ENCODE results near the gene LSP1. TPM values are rescaled to one million over a fixed set of nuclear protein-coding genes. Genes with fewer than 3 reads are reported as not detected.

The LSP1 gene
- total and polyA plus RNA-seq, 2 of the 8 experiments (the other 6 are each of a cell fraction or from before 2014, with no cell fraction given), result 0.03 TPM; not detected in 1

DNA sequence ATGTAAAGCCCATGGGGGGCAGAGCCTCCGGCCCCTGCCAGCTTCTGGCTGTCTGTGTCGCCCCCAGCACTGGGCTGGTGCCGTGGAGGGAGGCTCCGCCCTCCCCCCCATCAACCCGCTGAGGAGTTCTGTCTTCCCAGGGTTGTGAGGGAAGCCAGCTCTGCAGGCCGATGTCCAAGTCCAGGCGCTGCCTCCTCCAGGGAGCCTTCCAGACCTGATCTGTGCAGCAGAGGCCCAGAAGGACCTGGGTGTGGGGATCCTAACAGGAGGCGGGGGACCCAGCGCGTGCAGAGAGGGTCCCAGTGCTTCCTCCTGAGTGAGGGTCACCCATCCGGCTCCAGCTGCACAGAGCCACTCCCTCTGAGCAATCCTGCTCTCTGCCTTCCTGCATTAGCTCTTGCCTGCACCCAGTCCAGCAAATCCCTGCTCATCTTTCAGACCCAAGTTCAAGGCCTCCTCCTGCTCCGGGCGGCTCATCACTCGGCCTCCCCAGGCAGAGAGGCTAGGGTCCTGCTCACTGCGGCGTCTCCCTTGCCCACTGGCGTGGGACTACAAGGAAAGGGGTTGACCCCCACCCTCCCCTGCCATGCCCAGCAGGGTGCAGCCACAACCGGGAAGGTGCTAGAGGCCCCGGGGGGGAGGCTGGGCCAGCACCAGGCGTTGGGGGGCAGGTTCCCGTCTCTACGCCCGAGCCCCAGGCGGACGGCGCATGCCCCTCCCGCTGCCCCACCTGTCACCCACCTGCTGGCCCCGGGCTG is 22.4 kb downstream of the LSP1 start:
- Histone ChIP-seq H3K23ac (ENCODE audit: insufficient read length) (no peak overlapping the region), H3K4me1 (replicated peaks in 1 of 4; ENCODE audit: control insufficient read depth in 3 of 4, insufficient read depth in 4 of 4, low read length in 3 of 4) (no peaks in the 10 kb centered on the region; a peak in 1 of 7 replicates), H4K91ac (replicated peaks; ENCODE audit: insufficient read length, low read length) (no peak overlapping the region), H3K56ac (replicated peaks; ENCODE audit: insufficient read length, low read depth, low read length) (no peak overlapping the region), H3K27ac (ENCODE audit: low read depth, low read length) (no peak overlapping the region), H3K79me2 (ENCODE audit: control insufficient read depth in 1 of 2, insufficient read depth in 2 of 2, low read length in 2 of 2) (no peaks in the 10 kb centered on the region), H3K18ac (ENCODE audit: extremely low read depth, low read length) (no peak overlapping the region), H2BK5ac (ENCODE audit: low read depth, low read length) (no peak overlapping the region), H2BK15ac (ENCODE audit: low read length) (no peak overlapping the region), H3K23me2 (ENCODE audit: low read depth, low read length) (no peaks in the 10 kb centered on the region), H2BK120ac (replicated peaks; ENCODE audit: low read depth, low read length) (no peak overlapping the region), H3K27me3 (replicated peaks in 1 of 4; ENCODE audit: control insufficient read depth in 3 of 4, extremely low read depth in 1 of 4, insufficient read depth in 3 of 4, low read length in 3 of 4) (peaks cover 0 to under 1% (median 0%) of the 10 kb centered on the region in 4 experiments; a peak in 1 of 7 replicates), H3K79me1 (ENCODE audit: low read depth, low read length) (no peaks in the 10 kb centered on the region), H4K20me1 (replicated peaks in 1 of 2; ENCODE audit: control insufficient read depth in 1 of 2, insufficient read depth in 2 of 2, low read length in 2 of 2) (no peaks in the 10 kb centered on the region), H4K5ac (ENCODE audit: insufficient read length, low read depth, low read length) (no peak overlapping the region), H3K9ac (replicated peaks in 1 of 4; ENCODE audit: extremely low read depth in 1 of 4, low read depth in 3 of 4, low read length in 3 of 4) (no peak overlapping the region), H2BK20ac (ENCODE audit: low read length) (no peak overlapping the region), H2AK5ac (ENCODE audit: low read depth, low read length) (no peak overlapping the region), H3K4ac (replicated peaks; ENCODE audit: insufficient read length, low read depth, low read length) (no peak overlapping the region), H3K36me3 (ENCODE audit: control insufficient read depth in 2 of 4, insufficient read depth in 4 of 4, low read length in 3 of 4) (no peaks in the 10 kb centered on the region), H2AFZ (ENCODE audit: low read length) (no peak overlapping the region), H3K4me2 (ENCODE audit: insufficient read depth in 1 of 2, low read depth in 2 of 2, low read length in 2 of 2) (no peak overlapping the region), H4K8ac (ENCODE audit: extremely low read depth, insufficient read depth, low read length) (0 out of 2 replicates have a peak overlapping the region, but pooled peaks have one; percentile 25), H3K14ac (ENCODE audit: insufficient read length) (no peak overlapping the region), H2BK12ac (ENCODE audit: low read depth, low read length) (no peak overlapping the region), H3K9me3 (ENCODE audit: insufficient read depth in 2 of 2, low read depth in 1 of 2, low read length in 1 of 2) (no peaks in the 10 kb centered on the region), H3K4me3 (ENCODE audit: extremely low read depth in 1 of 4, insufficient read depth in 2 of 4, low read depth in 3 of 4, low read length in 4 of 4) (no peak overlapping the region)
- ChIA-PET POLR2A (ENCODE audit: partially characterized antibody) (interaction anchor here (1.0 kb wide), 1 partner anchor 246 kb away, joined by 3 read pairs; no protein-coding TSS in a partner anchor), CTCF (ENCODE audit: partially characterized antibody) (interaction anchor here (0.9 to 5.5 kb wide), 26 partner anchors 9 to 278 kb away, joined by 3 to 156 read pairs (median 6); partner anchors contain the start of genes MRPL23, SYT8 and TNNT3)
- no peak for TF ChIP-seq CTBP2 (IDR thresholded peaks at IDR 0.05; ENCODE audit: borderline replicate concordance, insufficient read depth, insufficient read length, low read length)
- no peak for TF ChIP-seq KDM1A (IDR thresholded peaks at IDR 0.05; ENCODE audit: borderline replicate concordance, low read length)
- TF ChIP-seq JUN (IDR thresholded peaks at IDR 0.05; ENCODE audit: low read depth, low read length), result no peak
- TF ChIP-seq MAFK (IDR thresholded peaks at IDR 0.05; ENCODE audit: low read depth, low read length), result no peak
- TF ChIP-seq CBX8 (IDR thresholded peaks at IDR 0.05; ENCODE audit: borderline replicate concordance, low read depth, low read length), result no peak
- TF ChIP-seq SP4 (IDR thresholded peaks at IDR 0.05; ENCODE audit: low read length), result no peak
- TF ChIP-seq TCF12 (IDR thresholded peaks at IDR 0.05; ENCODE audit: low read depth, low read length), result no peak
- no peak for TF ChIP-seq TBP (IDR thresholded peaks at IDR 0.05; ENCODE audit: low read depth, low read length)
- no peak for TF ChIP-seq CREB1 (IDR thresholded peaks at IDR 0.05)
- TF ChIP-seq TEAD4 (IDR thresholded peaks at IDR 0.05; ENCODE audit: low read depth, low read length), result no peak
- DNase-seq (ENCODE audit: low read depth in 1 of 2, low spot score in 2 of 2) (no peak), FAIRE-seq (no peak)
- 84% methylated on average over 19 of the region's 28 CpGs; no CpG with 5 or more reads in 1 of the 2 experiments for WGBS, 2 experiments (ENCODE audit: extremely low coverage in 1 of 2, insufficient coverage in 1 of 2, insufficient read length in 1 of 2, insufficient replicate concordance in 2 of 2, low coverage in 1 of 2, low lambda C conversion rate in 2 of 2, missing lambda C conversion rate in 1 of 2)

Data from H1 (cell line).